CD4-positive, CD25-positive, alpha-beta regulatory T cell (primary cell): Measurements from ENCODE around the gene FCAMR. TPM values are rescaled to one million over a fixed set of nuclear protein-coding genes. Genes with fewer than 3 reads are reported as not detected.

Experiments used
- ATAC-seq, 2 donors: fragments of 150-1000 bp; cut with Tn5 transposase; one replicate each; pipeline ENCODE4 v1.10.0; 2021; ENCODE audit warnings: low read depth in 2 of 2, moderate number of reproducible peaks in 2 of 2, moderate library complexity in 1 of 2
- DNase-seq, 3 donors: peaks; one replicate each; pipeline versions ENCODE4 v3.0.0 to v3.0.0-alpha.2; 2012 to 2022; ENCODE audit warnings: mixed read lengths in 1 of 3
- H3K27ac ChIP-seq: one replicate; pipeline ENCODE4 v1.7.0; 2013; ENCODE audit warnings: mild to moderate bottlenecking, low read length; ENCODE audit not compliant: insufficient read depth, poor library complexity, severe bottlenecking
- H3K27me3 ChIP-seq: one replicate; pipeline ENCODE4 v1.7.0; 2013; ENCODE audit warnings: low read length; ENCODE audit not compliant: control insufficient read depth, insufficient read depth
- H3K36me3 ChIP-seq: one replicate; pipeline ENCODE4 v1.7.0; 2013; ENCODE audit warnings: mild to moderate bottlenecking, low read length, moderate library complexity; ENCODE audit not compliant: control insufficient read depth, insufficient read depth
- H3K4me1 ChIP-seq: 2 replicates; pipeline ENCODE4 v1.7.0; 2013; ENCODE audit warnings: mild to moderate bottlenecking, low read length; ENCODE audit not compliant: insufficient read depth, control insufficient read depth, poor library complexity, severe bottlenecking
- H3K4me3 ChIP-seq: one replicate; pipeline ENCODE4 v1.7.0; 2013; ENCODE audit warnings: low read depth, mild to moderate bottlenecking, low read length, moderate library complexity
- H3K9me3 ChIP-seq, 2 experiments: 1 replicate in 1 of 2; 2 replicates in 1 of 2; pipeline ENCODE4 v1.7.0; 2013; ENCODE audit warnings: low read length in 2 of 2, mild to moderate bottlenecking in 1 of 2, moderate library complexity in 1 of 2; ENCODE audit not compliant: control insufficient read depth in 2 of 2
- H3K27ac Mint-ChIP-seq, 3 donors: one replicate each; pipeline ENCODE4 v1.8.0; 2020 to 2022; ENCODE audit warnings: mild to moderate bottlenecking in 3 of 3, mixed read lengths in 3 of 3, moderate library complexity in 2 of 3
- H3K27me3 Mint-ChIP-seq: one replicate; pipeline ENCODE4 v1.8.0; 2022; ENCODE audit warnings: mild to moderate bottlenecking, mixed read lengths
- H3K36me3 Mint-ChIP-seq: one replicate; pipeline ENCODE4 v1.8.0; 2020; ENCODE audit warnings: mixed read lengths
- H3K4me1 Mint-ChIP-seq, 4 donors: one replicate each; pipeline ENCODE4 v1.8.0; 2020 to 2022; ENCODE audit warnings: mixed read lengths in 4 of 4, mild to moderate bottlenecking in 1 of 4
- H3K4me3 Mint-ChIP-seq, 4 donors: one replicate each; pipeline ENCODE4 v1.8.0; 2020 to 2022; ENCODE audit warnings: mild to moderate bottlenecking in 4 of 4, mixed read lengths in 4 of 4, moderate library complexity in 3 of 4
- H3K9me3 Mint-ChIP-seq, 7 donors: one replicate each; pipeline ENCODE4 v1.8.0; 2020 to 2022; ENCODE audit warnings: mixed read lengths in 7 of 7, mild to moderate bottlenecking in 3 of 7, moderate library complexity in 2 of 7
- polyA plus RNA-seq, 4 donors: library from polyadenylated mRNA; unstranded; fragments of 300-500 nt; fragmentation: Illumina TruSeq; gene quantifications; one replicate each; pipeline ENCODE4 v1.2.3, GENCODE V29; 2021
- total RNA-seq: library from RNA; stranded (reverse); gene quantifications from one replicate; pipeline ENCODE4 v1.2.3, GENCODE V29; 2022

Gene FCAMR
- total and polyA plus RNA-seq, 5 donors from 2014 or later: not detected

DNA sequence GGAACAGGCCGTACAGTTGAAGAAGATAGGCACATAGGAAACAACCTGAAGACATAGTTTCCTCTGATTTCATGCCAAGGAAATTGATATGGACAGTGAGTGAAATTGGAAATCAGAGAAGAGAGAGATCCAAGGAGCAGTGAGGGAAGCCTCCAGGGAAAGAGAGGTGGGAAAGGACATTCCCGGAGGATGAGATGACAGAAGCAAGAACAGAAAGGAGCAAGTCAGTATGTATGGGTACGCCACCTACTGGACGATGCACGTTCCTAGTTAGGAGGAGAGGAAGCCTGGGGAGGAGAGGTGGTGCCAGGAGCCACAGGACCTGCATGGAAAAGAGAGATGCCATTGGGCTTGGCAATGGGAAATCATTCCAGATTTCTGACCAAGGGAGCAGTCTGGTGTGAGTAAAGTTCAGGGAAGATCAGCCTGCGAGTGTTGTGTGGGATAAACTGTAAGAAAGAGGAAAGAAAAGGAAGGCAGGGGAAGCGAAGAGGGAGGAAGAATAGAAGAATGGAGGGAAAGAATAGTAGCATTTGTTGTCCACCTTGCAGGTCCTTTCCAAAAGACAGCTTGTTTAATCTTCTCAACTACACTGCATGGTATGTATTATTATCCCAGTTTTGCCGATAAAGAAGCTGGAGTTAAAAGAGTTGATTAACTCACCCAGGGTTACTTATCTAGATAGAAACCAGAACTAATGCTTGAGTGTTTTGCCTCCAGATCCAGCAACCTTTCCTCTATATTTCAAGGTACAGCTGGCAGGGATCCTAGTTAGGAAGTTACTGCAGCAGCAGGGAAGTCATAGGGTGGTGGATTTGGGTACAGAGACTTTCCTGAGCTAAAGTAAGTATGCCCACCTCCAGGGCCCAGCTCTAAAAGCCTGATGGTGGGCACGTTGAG is 34.9 kb upstream of the FCAMR start:
- Histone ChIP-seq H3K9me3 (no peaks in the 10 kb centered on the region), H3K36me3 (no peaks in the 10 kb centered on the region), H3K27ac (no peak overlapping the region), H3K27me3 (peaks cover 19% of the 10 kb centered on the region), H3K4me3 (no peak overlapping the region), H3K4me1 (no peaks in the 10 kb centered on the region)
- H3K4me3 Mint-ChIP-seq: no peak overlapping the region
- no peak for ATAC-seq
- no peaks in the 10 kb centered on the region for H3K36me3 Mint-ChIP-seq
- H3K4me1 Mint-ChIP-seq: peaks cover 0 to 6% (median 2%) of the 10 kb centered on the region in 4 donors
- no peaks in the 10 kb centered on the region for H3K9me3 Mint-ChIP-seq
- H3K27me3 Mint-ChIP-seq: peaks cover 28% of the 10 kb centered on the region
- DNase-seq: peak; percentile 2 to 41 (median 32)
- no peak overlapping the region for H3K27ac Mint-ChIP-seq

GRCh38 chr1:207003210-207003609 is 33.0 kb upstream of the FCAMR start:
- ATAC-seq: no peak
- Mint-ChIP-seq H3K9me3 (no peaks in the 10 kb centered on the region), H3K4me3 (no peak overlapping the region), H3K36me3 (no peaks in the 10 kb centered on the region), H3K4me1 (peaks cover 0 to 6% (median 2%) of the 10 kb centered on the region in 4 donors), H3K27ac (peak overlapping the region in 1 of 3 donors; percentile 59), H3K27me3 (peaks cover 41% of the 10 kb centered on the region)
- H3K27ac ChIP-seq: no peak overlapping the region
- no peaks in the 10 kb centered on the region for H3K36me3 ChIP-seq
- no peaks in the 10 kb centered on the region for H3K4me1 ChIP-seq
- H3K4me3 ChIP-seq: no peak overlapping the region
- H3K9me3 ChIP-seq: no peaks in the 10 kb centered on the region
- peaks cover 11% of the 10 kb centered on the region for H3K27me3 ChIP-seq
- DNase-seq: no peak

- H3K27me3 ChIP-seq: peaks cover 10% of the 10 kb centered on the region
- H3K36me3 ChIP-seq: no peaks in the 10 kb centered on the region
- no peak for ATAC-seq
Observed at GRCh38 chr1:207002724-207003146, 32.5 kb upstream of the FCAMR start.

GRCh38 chr1:207001492-207002245 is 31.4 kb upstream of the FCAMR start:
- Mint-ChIP-seq H3K4me1 (peaks cover 0 to 6% (median 2%) of the 10 kb centered on the region in 4 donors), H3K36me3 (no peaks in the 10 kb centered on the region), H3K4me3 (no peak overlapping the region), H3K27ac (no peak overlapping the region), H3K27me3 (peaks cover 31% of the 10 kb centered on the region), H3K9me3 (no peaks in the 10 kb centered on the region)
- H3K27ac ChIP-seq: no peak overlapping the region
- DNase-seq (no peak), ATAC-seq (no peak)
- no peaks in the 10 kb centered on the region for H3K4me1 ChIP-seq
- peaks cover 12% of the 10 kb centered on the region for H3K27me3 ChIP-seq
- H3K4me3 ChIP-seq: no peak overlapping the region
- no peaks in the 10 kb centered on the region for H3K36me3 ChIP-seq
- no peaks in the 10 kb centered on the region for H3K9me3 ChIP-seq

More at GRCh38 chr1:207002724-207003146, 32.5 kb upstream of the FCAMR start:
- no peak overlapping the region for H3K4me3 ChIP-seq
- H3K4me1 ChIP-seq: no peaks in the 10 kb centered on the region
- H3K27me3 Mint-ChIP-seq: peaks cover 41% of the 10 kb centered on the region
- DNase-seq: no peak
- H3K4me3 Mint-ChIP-seq: no peak overlapping the region
- H3K27ac Mint-ChIP-seq: no peak overlapping the region
- no peaks in the 10 kb centered on the region for H3K36me3 Mint-ChIP-seq
- H3K27ac ChIP-seq: no peak overlapping the region
- no peaks in the 10 kb centered on the region for H3K9me3 Mint-ChIP-seq
- peaks cover 0 to 6% (median 2%) of the 10 kb centered on the region in 4 donors for H3K4me1 Mint-ChIP-seq
- no peaks in the 10 kb centered on the region for H3K9me3 ChIP-seq

DNA sequence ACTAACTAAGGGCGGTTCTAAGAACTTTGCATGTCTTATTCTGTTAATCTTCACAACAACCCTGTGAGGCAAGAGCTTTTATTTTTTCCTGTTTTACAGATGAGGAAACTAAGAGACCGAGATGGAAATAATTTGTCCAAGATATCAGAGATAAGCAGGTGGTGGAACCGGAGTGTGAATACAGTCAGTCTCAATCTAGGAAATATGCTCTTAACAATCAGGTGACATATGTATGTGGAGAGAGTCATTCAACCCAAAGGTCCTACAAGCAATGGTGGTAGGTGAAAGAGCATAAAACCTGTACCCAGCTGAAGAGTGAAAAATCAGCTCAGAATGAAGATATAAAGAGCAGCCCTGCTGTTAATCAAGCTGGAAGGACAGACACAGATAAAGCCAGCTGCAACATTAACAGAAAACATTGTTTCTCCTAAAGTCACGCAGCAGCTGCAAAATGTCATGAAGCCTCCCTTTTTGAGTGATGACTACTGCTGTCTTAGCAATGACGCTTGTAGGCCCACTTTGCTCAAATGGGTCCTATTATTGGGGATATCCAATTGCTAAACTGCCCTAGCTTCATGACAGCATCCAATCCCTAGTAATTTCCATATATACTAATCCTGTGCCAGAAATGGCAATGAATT is 30.5 kb upstream of the FCAMR start:
- H3K36me3 ChIP-seq: no peaks in the 10 kb centered on the region
- no peak for ATAC-seq
- H3K9me3 Mint-ChIP-seq: no peaks in the 10 kb centered on the region
- H3K4me1 Mint-ChIP-seq: peaks cover 0 to 6% (median 2%) of the 10 kb centered on the region in 4 donors
- no peak overlapping the region for H3K4me3 Mint-ChIP-seq
- no peak for DNase-seq
- no peak overlapping the region for H3K4me3 ChIP-seq
- peaks cover 33% of the 10 kb centered on the region for H3K27me3 Mint-ChIP-seq
- H3K27ac Mint-ChIP-seq: no peak overlapping the region
- no peaks in the 10 kb centered on the region for H3K36me3 Mint-ChIP-seq
- H3K4me1 ChIP-seq: no peaks in the 10 kb centered on the region
- no peaks in the 10 kb centered on the region for H3K9me3 ChIP-seq
- H3K27me3 ChIP-seq: peaks cover 9% of the 10 kb centered on the region
- H3K27ac ChIP-seq: no peak overlapping the region

DNA sequence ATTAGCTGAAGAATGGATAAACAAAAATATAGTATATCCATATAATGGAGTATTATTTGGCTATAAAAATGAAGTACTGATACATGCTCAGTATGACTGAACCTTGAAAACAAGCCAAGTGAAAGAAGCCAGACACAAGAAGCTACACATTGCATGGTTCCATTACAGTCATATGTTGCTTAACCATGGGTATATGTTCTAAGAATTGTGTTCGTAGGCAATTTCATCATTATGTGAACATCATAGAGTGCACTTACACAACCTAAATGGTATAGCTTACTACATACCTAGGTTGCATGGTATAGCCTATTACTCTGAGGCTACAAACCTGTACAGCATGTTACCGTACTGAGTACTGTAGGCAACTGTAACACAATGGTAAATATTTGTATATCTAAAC is 28.6 kb upstream of the FCAMR start:
- Histone ChIP-seq H3K27me3 (peaks cover 11% of the 10 kb centered on the region), H3K27ac (no peak overlapping the region), H3K4me1 (no peaks in the 10 kb centered on the region), H3K36me3 (no peaks in the 10 kb centered on the region), H3K4me3 (no peak overlapping the region), H3K9me3 (no peaks in the 10 kb centered on the region)
- no peaks in the 10 kb centered on the region for H3K9me3 Mint-ChIP-seq
- no peak for DNase-seq
- H3K27me3 Mint-ChIP-seq: peaks cover 41% of the 10 kb centered on the region
- no peaks in the 10 kb centered on the region for H3K36me3 Mint-ChIP-seq
- no peak overlapping the region for H3K27ac Mint-ChIP-seq
- H3K4me1 Mint-ChIP-seq: no peaks in the 10 kb centered on the region
- ATAC-seq: no peak
- H3K4me3 Mint-ChIP-seq: no peak overlapping the region

- Histone ChIP-seq H3K27ac (no peak overlapping the region), H3K27me3 (peaks cover 37% of the 10 kb centered on the region), H3K4me1 (no peaks in the 10 kb centered on the region), H3K9me3 (no peaks in the 10 kb centered on the region), H3K4me3 (no peak overlapping the region), H3K36me3 (no peaks in the 10 kb centered on the region)
- no peaks in the 10 kb centered on the region for H3K4me1 Mint-ChIP-seq
- H3K36me3 Mint-ChIP-seq: no peaks in the 10 kb centered on the region
- DNase-seq (no peak), ATAC-seq (no peak)
- H3K27me3 Mint-ChIP-seq: peaks cover 65% of the 10 kb centered on the region
- H3K9me3 Mint-ChIP-seq: no peaks in the 10 kb centered on the region
- no peak overlapping the region for H3K27ac Mint-ChIP-seq
- H3K4me3 Mint-ChIP-seq: no peak overlapping the region
Observed at GRCh38 chr1:206992790-206993189, 22.5 kb upstream of the FCAMR start.
